NK-92 treated with Interleukin-12 subunit alpha and Interleukin-12 subunit beta, amount 100 ng/mL, for 24 hours (cell line): ENCODE measurements around the gene CDON.

Experiments used
- DNase-seq: peaks from one replicate; lab custom pipeline; 2025; lab: John Stamatoyannopoulos, UW

The CDON gene

GRCh38 chr11:125954945-125955640 is 107.6 kb downstream of the CDON start:
- DNase-seq = no peak

- DNase-seq = no peak
Measured at GRCh38 chr11:125954123-125954944, 108.3 kb downstream of the CDON start.

GRCh38 chr11:125953401-125953935 is 109.2 kb downstream of the CDON start:
- no peak for DNase-seq

GRCh38 chr11:125952973-125953372 is 109.7 kb downstream of the CDON start:
- DNase-seq = no peak

- no peak for DNase-seq
Measured at GRCh38 chr11:125952559-125952958, 110.1 kb downstream of the CDON start.

GRCh38 chr11:125951731-125952130 is 110.9 kb downstream of the CDON start:
- DNase-seq = no peak

- no peak for DNase-seq
Measured at GRCh38 chr11:125950696-125951651, 111.7 kb downstream of the CDON start.

GRCh38 chr11:125950178-125950490 is 112.5 kb downstream of the CDON start:
- no peak for DNase-seq

- no peak for DNase-seq
Measured at GRCh38 chr11:125949271-125950177, 113.1 kb downstream of the CDON start.

- no peak for DNase-seq
Measured at GRCh38 chr11:125948278-125949051, 114.2 kb downstream of the CDON start.

- no peak for DNase-seq
Measured at GRCh38 chr11:125947419-125948277, 115.0 kb downstream of the CDON start.

GRCh38 chr11:125946712-125947418 is 115.8 kb downstream of the CDON start:
- DNase-seq = no peak

GRCh38 chr11:125945797-125946520 is 116.7 kb downstream of the CDON start, which contains the start of gene VSIG10L2:
VSIG10L2 (plus strand) TSS chr11:125946044; CDS start chr11:125946056, 12 bp downstream.
- no peak for DNase-seq

- no peak for DNase-seq
Measured at GRCh38 chr11:125945011-125945796, 117.5 kb downstream of the CDON start.

GRCh38 chr11:125944350-125945010 is 118.2 kb downstream of the CDON start:
- no peak for DNase-seq

GRCh38 chr11:125943661-125944349 is 118.9 kb downstream of the CDON start:
- no peak for DNase-seq
